Left ventricle myocardium superior (tissue), 1 donor: ENCODE data around the gene GRM8. TPM values are rescaled to one million over a fixed set of nuclear protein-coding genes. Genes with fewer than 3 reads are reported as not detected.

Experiments used
- ATAC-seq: fragments of 200-7000 bp; cut with Tn5 transposase; one replicate; pipeline ENCODE4 v1.9.1; 2020; ENCODE audit warnings: mild to moderate bottlenecking, moderate library complexity
- DNase-seq: peaks from one replicate; pipeline ENCODE4 v3.0.0-alpha.2; 2020
- intact Hi-C: fragments of 100-400 bp; cut with micrococcal nuclease; formaldehyde crosslinking; loops from one replicate; pipeline ENCODE4 v1.11.0; 2022
- total RNA-seq: library from RNA; stranded (reverse); fragmentation: NEBNext Ultra II Directional; extraction: Animal tissue kit (Norgen Biotek cat#: 25700); gene quantifications from one replicate; pipeline ENCODE4 v1.2.1, GENCODE V29; 2021
- donor health status: DM: no; HTN: yes; CAD: no; lungs with severe emphysema.

GRM8 gene
- total RNA-seq, 1 donor from 2014 or later = not detected

DNA sequence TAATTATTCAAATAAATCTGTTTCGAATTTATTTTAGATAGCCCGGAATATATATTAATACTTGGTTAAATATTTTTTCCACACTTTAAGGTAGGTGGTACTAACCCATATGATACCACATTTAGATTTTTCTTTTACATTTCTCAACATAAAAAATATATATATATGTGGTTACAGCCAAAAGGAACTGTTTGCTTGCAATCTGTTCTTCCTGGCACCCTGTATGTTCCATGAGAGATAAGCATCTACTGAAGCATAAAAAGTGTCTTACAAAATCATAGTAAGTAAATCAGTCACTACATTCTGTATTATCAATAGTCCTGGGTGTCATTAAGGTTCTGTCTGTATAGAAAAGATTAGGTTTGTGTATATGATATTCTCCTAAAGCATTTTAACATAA lies 726.8 kb downstream of the GRM8 start:
- intact Hi-C loops = no loop called here
- ATAC-seq (no peak), DNase-seq (no peak)

GRCh38 chr7:126524967-126525366 lies 727.8 kb downstream of the GRM8 start:
- ATAC-seq (no peak), DNase-seq (no peak)
- intact Hi-C loops = no loop called here

DNA sequence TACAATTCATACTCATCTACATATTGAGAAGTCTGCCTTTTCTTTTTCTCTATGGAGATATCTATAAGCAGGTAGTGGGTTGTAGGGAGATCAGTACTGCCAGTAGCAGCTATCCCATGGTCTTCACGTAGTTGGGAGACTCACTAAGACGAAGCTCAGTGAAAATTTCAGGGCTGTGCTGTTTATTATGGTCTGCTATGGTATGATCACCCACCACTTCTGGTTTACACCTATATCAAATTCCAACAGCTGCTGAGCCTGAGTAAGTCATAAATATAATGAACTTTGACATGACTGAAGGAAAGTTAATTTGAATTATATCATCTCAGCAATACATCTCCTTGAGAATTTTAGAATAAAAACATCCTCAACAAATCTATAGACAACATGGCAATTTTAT lies 741.7 kb downstream of the GRM8 start:
- intact Hi-C loops = no loop called here

DNA sequence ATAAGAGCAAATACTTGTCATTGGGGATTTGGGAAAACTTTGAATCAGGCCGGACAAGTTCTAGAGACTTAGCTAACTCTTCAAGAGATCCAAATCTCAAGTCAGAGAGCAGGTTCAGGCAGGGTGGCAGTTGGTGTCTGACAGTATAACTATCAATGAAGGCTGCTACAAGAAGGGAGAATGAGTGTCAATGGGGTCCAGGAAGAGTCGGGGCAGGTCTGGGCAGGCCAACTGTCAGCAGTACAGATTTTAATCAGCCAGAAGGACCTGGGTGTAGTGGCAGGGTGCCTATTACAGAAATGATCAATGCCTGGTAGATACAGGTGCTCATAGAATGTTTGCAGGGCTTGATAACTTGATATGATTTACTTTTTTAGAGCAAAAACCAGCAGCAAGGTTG lies 751.1 kb downstream of the GRM8 start:
- DNase-seq (no peak), ATAC-seq (no peak)
- intact Hi-C loops = no loop called here

More for the DNA sequence above, 741.7 kb downstream of the GRM8 start:
- ATAC-seq = no peak
- no peak for DNase-seq

DNA sequence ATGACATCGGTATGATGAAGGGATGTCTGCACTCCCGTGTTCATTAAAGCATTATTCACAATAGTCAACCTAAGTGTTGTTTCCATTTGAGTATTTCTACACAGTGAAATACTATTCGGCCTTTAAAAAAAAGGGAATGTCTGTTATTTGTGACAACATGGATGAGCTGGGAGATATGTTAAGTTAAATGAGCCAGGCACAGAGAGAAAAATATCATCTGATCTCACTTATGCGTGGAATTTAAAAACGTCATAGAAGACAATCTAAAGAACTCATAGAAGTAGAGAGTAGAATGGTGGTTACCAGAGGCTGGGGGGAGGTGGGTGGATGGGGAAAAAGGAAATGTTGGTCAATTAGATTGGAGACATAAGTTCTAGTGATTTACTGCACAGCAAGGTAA lies 753.3 kb downstream of the GRM8 start:
- DNase-seq (no peak), ATAC-seq (no peak)
- intact Hi-C loops = no loop called here

DNA sequence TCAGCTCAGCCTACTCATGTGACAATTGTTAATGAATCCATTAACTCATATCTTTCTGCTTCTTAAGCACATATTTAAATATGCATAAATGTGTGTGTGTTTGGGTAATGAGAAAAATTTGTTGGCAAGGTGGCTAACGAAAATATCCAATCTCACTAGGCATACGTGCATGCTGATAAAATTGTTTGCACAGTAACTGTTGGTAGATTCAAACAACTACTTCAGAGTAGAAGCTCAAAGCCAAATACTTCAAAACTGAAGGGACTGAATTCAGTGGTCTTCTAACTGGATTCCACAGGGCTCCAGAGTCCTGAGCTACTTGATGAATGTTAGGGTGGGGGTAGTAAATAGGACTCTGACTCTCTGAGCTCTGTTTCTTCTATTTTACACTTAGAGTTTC lies 757.0 kb downstream of the GRM8 start:
- peak; percentile 58 for ATAC-seq
- intact Hi-C loops = no loop called here

DNA sequence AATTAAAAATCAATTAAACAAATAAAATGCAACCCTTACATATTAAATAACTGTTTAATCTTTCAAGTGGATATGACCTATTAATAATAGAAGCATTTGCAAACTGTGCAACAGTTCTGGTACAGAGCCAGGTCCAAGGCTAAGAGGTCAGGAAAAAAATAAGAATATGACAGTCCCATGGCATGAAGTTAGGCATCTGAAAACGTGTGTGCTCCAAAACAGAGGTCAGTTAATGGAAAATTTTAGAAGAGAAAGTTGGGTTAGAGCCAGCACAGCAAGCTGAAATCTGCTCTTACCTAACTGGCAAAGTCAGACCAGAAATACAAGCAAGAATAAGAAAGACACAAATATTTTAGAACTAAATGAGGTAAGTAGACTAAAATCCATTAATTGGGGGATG lies 757.7 kb downstream of the GRM8 start:
- DNase-seq (no peak), ATAC-seq (peak; percentile 86)
- intact Hi-C loops = no loop called here

More for the DNA sequence above, 757.0 kb downstream of the GRM8 start:
- DNase-seq = no peak

DNA sequence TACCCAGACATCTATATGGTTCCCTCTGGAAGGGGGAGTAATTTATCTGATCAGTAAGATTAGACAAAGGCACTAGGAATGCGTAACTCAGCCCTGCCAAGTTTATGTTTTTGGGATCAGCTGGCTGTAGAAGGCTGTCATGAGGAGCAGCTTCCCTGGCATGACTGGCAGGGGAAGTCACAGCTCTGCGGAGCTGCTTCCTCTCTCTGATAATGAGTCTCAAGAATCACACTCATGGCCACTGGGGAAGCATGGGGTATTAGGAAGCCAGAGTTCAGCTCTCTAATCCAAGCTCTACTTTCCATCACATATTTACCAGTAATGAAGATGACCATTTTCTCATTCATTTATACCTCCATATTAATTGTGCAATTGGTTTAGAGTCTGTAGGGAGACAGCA lies 758.9 kb downstream of the GRM8 start:
- DNase-seq (peak; percentile 14), ATAC-seq (peak; percentile 48)
- intact Hi-C loops = no loop called here

- intact Hi-C loops = no loop called here
- DNase-seq = no peak
- no peak for ATAC-seq
Measured at GRCh38 chr7:126489874-126490273, 762.9 kb downstream of the GRM8 start.

- intact Hi-C loops = no loop called here
- DNase-seq = no peak
- ATAC-seq = no peak
Measured at GRCh38 chr7:126487728-126488442, 764.9 kb downstream of the GRM8 start.

- ATAC-seq = no peak
- intact Hi-C loops = no loop called here
- no peak for DNase-seq
Measured at GRCh38 chr7:126486806-126487205, 765.9 kb downstream of the GRM8 start.

- DNase-seq = no peak
- intact Hi-C loops = no loop called here
- ATAC-seq = no peak
Measured at GRCh38 chr7:126485791-126486190, 767.0 kb downstream of the GRM8 start.

DNA sequence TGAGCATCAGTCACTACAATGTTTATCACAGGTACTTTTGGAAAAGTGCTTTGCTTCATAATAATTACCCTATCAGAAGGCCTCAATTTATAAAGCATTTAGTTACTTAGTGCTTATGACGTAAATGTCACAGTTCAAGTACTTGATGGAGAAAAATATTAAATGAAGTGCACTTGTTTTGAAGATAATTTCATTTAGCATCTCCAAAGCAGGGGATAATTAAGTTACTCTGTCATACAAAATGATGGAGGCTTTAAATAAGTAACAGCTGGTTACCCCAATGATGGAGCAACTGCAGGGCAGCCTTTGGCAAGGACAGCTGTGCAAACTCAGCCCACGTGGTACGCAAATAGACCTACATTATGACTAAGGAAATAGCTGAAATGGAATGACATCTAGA lies 768.8 kb downstream of the GRM8 start:
- no peak for ATAC-seq
- intact Hi-C loops = no loop called here
- no peak for DNase-seq

GRCh38 chr7:126472825-126473224 lies 779.9 kb downstream of the GRM8 start:
- DNase-seq = no peak
- intact Hi-C loops = no loop called here
- no peak for ATAC-seq

DNA sequence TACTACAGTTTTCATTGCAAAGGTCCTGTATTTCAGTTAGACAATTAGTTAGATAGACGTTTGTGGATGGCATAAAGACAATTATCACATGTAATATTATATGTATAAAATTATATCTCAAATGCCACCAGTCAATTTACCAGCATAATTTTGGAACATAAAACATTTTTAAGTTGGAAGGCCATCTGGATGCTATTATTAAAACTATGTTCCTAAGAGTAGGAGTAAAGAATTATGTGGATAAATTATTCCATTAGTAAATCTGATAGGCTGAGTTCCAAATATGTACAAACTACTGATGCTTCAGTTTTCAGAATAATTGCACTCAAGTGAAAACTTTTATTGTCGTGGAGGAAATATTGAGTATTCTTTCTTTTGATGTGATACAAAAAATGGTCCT lies 790.3 kb downstream of the GRM8 start:
- no peak for ATAC-seq
- intact Hi-C loops = no loop called here
- no peak for DNase-seq

- intact Hi-C loops = no loop called here
- no peak for ATAC-seq
- DNase-seq = no peak
Measured at GRCh38 chr7:126460664-126461063, 792.1 kb downstream of the GRM8 start.

DNA sequence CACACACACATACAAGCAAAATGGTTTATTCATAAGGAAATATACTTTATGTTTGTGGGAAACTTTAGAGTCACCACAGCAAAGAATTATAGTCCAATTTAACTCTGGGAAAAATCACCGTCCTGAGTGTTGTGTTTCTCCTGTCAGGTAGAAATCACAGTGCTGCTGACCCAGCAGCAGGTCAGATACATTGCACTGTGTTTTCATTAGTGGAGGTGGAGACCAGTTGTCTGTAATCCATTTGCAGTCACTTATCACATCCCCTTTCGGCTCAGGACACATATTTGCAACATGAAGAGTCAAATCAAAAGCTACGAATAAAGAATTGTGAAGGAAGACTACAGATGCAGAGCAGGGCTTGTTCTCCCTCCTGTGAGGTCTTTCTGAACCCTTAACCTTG lies 799.6 kb downstream of the GRM8 start:
- DNase-seq (no peak), ATAC-seq (no peak)
- intact Hi-C loops = no loop called here

DNA sequence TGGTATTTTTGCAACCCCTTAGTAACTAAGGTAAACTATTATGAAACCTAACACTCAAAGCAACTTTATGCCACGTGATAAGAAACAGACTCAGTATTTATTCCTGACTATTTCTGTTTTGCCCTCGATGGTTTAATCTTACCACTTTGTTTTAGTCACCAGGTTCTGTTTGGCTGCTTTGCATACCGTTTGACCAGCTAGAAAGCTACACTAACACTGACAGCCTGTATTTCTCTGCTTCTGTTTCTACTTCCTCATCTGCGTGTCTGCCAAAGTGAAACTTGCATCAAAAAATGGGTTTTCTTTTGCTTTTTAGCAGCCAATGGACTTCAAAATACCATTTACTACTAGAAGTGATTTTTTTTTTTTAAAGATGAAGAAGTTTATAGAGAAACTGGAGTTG lies 802.5 kb downstream of the GRM8 start:
- no peak for DNase-seq
- intact Hi-C loops = no loop called here
- peak; percentile 90 for ATAC-seq

GRCh38 chr7:126449611-126450268 lies 803.0 kb downstream of the GRM8 start:
- intact Hi-C loops = no loop called here
- ATAC-seq = peak; percentile 74
- no peak for DNase-seq

DNA sequence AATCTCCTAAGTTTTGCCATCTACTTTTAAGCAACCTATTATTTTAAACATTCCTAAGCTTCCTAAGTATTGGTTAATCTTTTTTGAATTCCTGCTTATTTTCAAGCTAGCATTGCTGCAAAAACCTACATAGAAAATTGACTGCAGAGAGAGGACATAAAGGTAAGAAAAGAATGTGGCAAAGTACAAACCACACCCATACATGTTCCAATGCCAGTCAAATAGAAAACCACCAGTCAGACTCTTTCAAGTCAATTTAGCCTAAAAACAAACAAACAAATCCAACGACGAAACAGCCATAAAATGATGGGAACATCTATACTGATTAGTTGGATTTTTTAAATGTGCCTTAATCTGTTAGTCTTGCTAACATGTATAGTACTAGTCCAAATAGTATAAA lies 804.8 kb downstream of the GRM8 start:
- DNase-seq = no peak
- intact Hi-C loops = no loop called here
- no peak for ATAC-seq

- ATAC-seq (no peak), DNase-seq (no peak)
- intact Hi-C loops = no loop called here
Measured at GRCh38 chr7:126445991-126446390, 806.8 kb downstream of the GRM8 start.
